GM13976 (cell line): ENCODE measurements around the gene UGT1A8.

Experiments used
- DNase-seq: peaks from one replicate; pipeline ENCODE4 v3.0.0; 2012; ENCODE audit warnings: low spot score
- CTCF ChIP-seq: IDR thresholded peaks from 2 replicates; pipeline ENCODE4 v1.5.1; 2012; ENCODE audit warnings: borderline replicate concordance, mild to moderate bottlenecking; ENCODE audit not compliant: insufficient read depth; ENCODE audit errors: extremely low read depth, missing control alignments, control extremely low read depth
- in situ Hi-C: fragments of 300-500 bp; cut with MboI; formaldehyde crosslinking; loops from one replicate; pipeline ENCODE4 v1.12.0; 2022; ENCODE audit warnings: low sequenced_read_pairs, mixed read lengths, inconsistent platforms; ENCODE audit not compliant: unreplicated experiment

UGT1A8 gene

DNA sequence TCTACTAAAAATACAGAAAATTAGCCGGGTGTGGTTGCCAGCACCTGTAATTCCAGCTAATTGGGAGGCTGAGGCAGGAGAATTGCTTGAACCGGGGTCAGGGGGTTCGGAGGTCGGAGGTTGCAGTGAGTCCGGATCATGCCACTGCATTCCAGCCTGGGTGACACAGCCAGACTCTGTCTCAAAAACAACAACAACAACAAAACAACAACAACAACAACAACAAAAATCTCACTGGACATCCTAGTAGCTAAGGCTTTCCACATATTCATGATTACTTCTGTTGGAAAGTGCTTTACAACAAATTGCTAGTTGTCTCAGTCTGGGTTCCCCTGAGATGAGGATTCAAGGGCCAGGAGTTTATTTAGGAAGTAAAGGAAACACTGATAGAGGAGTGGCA lies 156.4 kb downstream of the UGT1A8 start:
- in situ Hi-C loops, result no loop called here
- no peak for TF ChIP-seq CTCF
- DNase-seq, result no peak

- TF ChIP-seq CTCF, result no peak
- in situ Hi-C loops, result no loop called here
These were observed 158.0 kb downstream of the UGT1A8 start for GRCh38 chr2:233775414-233775813.

DNA sequence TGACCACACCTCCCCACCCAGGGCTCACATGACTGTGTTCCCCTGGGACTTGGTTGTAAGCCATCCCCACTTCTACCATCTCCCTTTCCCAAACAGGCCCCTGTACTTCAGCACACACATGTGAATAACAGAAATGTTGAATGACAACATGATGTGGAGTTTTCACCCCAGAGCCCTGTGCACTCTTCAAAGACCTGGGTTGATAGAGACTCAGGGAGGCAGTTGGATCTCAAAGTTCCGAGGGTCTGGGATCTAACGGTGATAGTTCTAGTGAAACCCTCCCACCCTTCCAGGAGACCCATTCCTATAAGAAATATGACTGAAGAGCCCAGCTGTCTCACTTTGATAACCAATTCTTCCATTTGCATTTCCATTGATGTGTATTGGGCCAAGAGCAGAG lies 160.6 kb downstream of the UGT1A8 start, which contains the start of gene MROH2A:
MROH2A (plus strand) TSS at position 301 of the 400 bp plus-strand sequence. CDS start 1,029 bp downstream, outside the sequence.
- TF ChIP-seq CTCF, result no peak
- in situ Hi-C loops, result no loop called here
- no peak for DNase-seq

More at GRCh38 chr2:233775414-233775813, 158.0 kb downstream of the UGT1A8 start:
- DNase-seq, result no peak

GRCh38 chr2:233779722-233780121 lies 162.3 kb downstream of the UGT1A8 start:
- DNase-seq, result no peak
- in situ Hi-C loops, result no loop called here
- TF ChIP-seq CTCF, result no peak

GRCh38 chr2:233780771-233781170 lies 163.3 kb downstream of the UGT1A8 start:
- TF ChIP-seq CTCF, result no peak
- in situ Hi-C loops, result no loop called here
- no peak for DNase-seq

- DNase-seq, result no peak
- in situ Hi-C loops, result no loop called here
- no peak for TF ChIP-seq CTCF
These were observed 172.1 kb downstream of the UGT1A8 start for GRCh38 chr2:233789554-233789953.
